ENCODE measurements around the gene ACTL10.

ACTL10 gene

DNA sequence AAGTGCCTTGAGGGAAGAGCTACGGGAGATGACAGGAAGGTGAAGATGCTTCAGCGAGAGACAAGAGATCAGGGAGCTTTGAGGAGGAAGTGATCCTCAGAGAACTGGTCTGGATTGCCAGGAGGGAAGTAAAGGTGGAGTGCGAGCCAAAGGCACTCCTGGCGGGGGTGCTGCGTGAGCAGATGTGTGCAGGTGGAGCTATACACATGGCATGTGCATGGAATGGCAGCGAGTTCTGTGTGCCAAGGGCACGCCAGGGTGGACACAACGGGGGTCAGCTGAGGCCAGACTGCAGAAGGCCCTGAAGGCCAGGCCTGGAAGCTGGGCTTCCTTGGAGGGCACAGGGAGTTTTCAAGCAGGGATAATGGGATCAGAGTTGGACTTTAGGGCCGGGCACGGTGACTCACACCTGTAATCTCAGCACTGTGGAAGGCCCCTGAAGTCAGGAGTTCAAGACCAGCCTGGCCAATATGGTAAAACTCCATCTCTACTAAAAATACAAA is 47.2 kb downstream of the ACTL10 start:
- ATAC-seq (replicated peaks): no peak
- Mint-ChIP-seq H3K36me3 (peaks cover 22 to 29% of the 10 kb centered on the region in 2 donors), H3K27ac (no peak overlapping the region), H3K4me3 (no peak overlapping the region), H3K9me3 (no peaks in the 10 kb centered on the region), H3K27me3 (no peaks in the 10 kb centered on the region), H3K4me1 (peaks cover 5 to 18% of the 10 kb centered on the region in 2 donors)
- DNase-seq: no peak

DNA sequence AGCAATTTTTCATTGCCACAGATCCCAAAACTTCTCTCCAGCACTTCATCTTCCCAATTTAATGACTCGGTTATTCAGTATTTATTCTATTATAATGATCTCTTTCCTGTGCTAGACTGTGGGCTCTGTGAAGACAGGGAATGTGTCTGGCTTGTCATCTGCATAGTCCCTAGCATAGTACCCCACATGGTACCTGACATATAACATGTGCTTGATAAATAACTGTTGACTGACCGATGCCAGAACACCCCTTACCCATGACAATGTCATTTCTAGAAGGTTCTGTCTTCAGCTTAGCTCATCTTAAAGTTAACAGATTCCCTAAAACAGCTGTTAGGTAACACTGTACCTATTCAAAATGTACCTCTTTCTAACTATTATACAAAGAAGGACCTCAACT is 49.8 kb downstream of the ACTL10 start:
- peaks cover 3 to 4% of the 10 kb centered on the region in 2 donors for H3K9me3 Mint-ChIP-seq
- H3K4me1 Mint-ChIP-seq: peaks cover 8 to 24% of the 10 kb centered on the region in 2 donors
- H3K4me3 Mint-ChIP-seq: no peak overlapping the region
- ATAC-seq (replicated peaks) (no peak), DNase-seq (no peak)
- peaks cover 14 to 23% of the 10 kb centered on the region in 2 donors for H3K36me3 Mint-ChIP-seq
- no peaks in the 10 kb centered on the region for H3K27me3 Mint-ChIP-seq
- H3K27ac Mint-ChIP-seq: no peak overlapping the region
